ENCODE results near the gene NOP56. TPM values are rescaled to one million over a fixed set of nuclear protein-coding genes. Genes with fewer than 3 reads are reported as not detected.

Gene NOP56
- total and polyA plus RNA-seq, 2 of the 8 experiments (the other 6 are each of a cell fraction or from before 2014, with no cell fraction given): 391 to 677 TPM

DNA sequence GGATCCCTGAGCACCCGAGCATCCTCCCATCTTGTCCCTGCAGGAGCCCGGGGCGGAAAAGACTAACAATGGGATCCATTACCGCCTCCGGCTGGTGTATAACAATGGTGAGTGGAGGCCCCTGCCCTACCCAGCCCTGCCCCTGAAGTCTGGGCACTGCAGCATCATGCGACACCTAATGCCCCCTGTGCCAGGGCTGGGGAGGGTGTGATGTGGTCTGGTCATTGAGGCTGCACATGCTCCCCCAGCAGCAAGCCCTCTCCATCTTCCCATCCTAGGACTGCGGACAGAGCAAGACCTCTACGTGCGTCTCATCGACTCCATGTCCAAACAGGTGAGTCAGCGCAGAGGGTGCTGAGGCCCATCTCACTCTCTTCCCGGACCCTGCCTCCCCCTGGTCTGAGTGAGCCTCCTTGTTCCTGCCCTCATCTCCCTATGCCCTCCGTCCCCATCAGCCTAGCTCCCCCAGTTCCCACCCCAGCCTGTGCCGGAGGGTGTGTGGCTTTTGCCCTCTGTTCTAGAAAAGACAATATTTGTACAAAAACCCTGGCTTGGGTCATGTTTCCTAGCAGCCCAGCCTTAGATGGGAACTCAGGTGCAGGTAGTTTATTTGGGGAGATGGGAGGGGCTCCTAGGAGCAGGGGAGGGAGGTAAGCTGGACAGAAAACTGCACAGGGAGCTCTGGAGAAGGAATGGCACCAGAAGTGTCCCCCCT, 53.7 kb downstream of the NOP56 start (continued):
- TF ChIP-seq, protein P1, sequence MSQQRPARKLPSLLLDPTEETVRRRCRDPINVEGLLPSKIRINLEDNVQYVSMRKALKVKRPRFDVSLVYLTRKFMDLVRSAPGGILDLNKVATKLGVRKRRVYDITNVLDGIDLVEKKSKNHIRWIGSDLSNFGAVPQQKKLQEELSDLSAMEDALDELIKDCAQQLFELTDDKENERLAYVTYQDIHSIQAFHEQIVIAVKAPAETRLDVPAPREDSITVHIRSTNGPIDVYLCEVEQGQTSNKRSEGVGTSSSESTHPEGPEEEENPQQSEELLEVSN (IDR thresholded peaks at IDR 0.05): no peak
- TF ChIP-seq SRF (IDR thresholded peaks at IDR 0.05; ENCODE audit: low read depth, low read length) (no peak), YY1 (IDR thresholded peaks at IDR 0.05; ENCODE audit: low read depth, low read length) (0 out of 2 replicates have a peak, but pooled peaks have one; percentile 33), TBP (IDR thresholded peaks at IDR 0.05; ENCODE audit: low read depth, low read length) (no peak)
